NK-92 treated with Interleukin-12 subunit alpha and Interleukin-12 subunit beta, amount 100 ng/mL, for 24 hours (cell line): ENCODE measurements around the gene KRT13.

ENCODE experiments used
- DNase-seq: peaks from one replicate; lab custom pipeline; 2025; lab: John Stamatoyannopoulos, UW

The KRT13 gene

DNA sequence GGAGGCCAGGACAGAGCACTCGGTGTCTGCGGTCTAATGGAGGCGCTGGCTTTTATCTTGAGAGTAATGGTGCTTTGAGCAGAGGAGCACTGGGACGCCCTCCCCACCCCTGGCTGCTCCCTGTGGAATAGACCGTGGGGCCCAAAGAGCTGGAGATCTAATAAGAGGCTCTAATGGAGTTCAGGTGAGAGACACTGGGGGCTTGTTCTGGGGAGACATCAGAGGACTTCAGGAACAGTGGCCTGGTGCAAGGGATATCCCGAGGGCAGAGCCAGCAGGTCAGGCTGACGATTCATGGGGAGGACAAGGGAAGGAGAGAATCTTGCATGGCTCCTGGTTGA is 32.2 kb upstream of the KRT13 start:
- no peak for DNase-seq

- DNase-seq, result no peak
Measured at GRCh38 chr17:41536741-41537613, 31.6 kb upstream of the KRT13 start.

- DNase-seq, result no peak
Measured at GRCh38 chr17:41535764-41536481, 30.5 kb upstream of the KRT13 start.

DNA sequence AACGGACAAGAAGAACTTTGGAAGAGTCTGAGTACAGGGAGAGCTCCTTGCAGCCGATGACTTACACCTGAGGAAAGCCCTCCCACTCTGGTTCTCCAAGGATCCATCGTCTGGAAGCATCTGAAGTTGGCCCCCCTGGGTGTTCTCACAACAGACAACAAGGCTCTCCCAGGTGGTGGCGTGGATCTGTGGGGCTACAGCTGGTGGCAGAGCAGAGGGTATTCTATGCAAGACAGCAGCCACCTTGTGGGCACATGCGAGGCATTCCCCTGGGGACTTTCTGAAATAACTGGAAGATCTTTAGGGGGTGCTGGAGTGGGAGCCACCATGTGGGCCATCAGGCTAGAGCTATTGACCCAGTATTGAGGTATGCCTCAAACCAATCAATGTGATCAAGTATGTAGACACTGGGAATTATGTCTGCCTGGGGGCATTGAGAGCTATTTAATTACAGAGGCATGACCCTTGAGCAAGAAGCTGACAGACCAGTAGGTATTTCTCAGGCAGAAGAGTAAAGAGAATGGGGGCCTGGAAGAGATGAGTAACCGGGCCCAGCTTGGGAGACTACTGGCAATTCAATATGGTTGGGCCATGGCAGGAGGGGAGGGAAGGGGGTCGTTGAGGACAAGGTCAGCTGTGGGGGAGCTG is 29.6 kb upstream of the KRT13 start:
- DNase-seq, result no peak

- no peak for DNase-seq
Measured at GRCh38 chr17:41533613-41534012, 28.2 kb upstream of the KRT13 start.

GRCh38 chr17:41532947-41533570 is 27.6 kb upstream of the KRT13 start:
- no peak for DNase-seq

GRCh38 chr17:41531993-41532392 is 26.6 kb upstream of the KRT13 start:
- DNase-seq, result no peak

DNA sequence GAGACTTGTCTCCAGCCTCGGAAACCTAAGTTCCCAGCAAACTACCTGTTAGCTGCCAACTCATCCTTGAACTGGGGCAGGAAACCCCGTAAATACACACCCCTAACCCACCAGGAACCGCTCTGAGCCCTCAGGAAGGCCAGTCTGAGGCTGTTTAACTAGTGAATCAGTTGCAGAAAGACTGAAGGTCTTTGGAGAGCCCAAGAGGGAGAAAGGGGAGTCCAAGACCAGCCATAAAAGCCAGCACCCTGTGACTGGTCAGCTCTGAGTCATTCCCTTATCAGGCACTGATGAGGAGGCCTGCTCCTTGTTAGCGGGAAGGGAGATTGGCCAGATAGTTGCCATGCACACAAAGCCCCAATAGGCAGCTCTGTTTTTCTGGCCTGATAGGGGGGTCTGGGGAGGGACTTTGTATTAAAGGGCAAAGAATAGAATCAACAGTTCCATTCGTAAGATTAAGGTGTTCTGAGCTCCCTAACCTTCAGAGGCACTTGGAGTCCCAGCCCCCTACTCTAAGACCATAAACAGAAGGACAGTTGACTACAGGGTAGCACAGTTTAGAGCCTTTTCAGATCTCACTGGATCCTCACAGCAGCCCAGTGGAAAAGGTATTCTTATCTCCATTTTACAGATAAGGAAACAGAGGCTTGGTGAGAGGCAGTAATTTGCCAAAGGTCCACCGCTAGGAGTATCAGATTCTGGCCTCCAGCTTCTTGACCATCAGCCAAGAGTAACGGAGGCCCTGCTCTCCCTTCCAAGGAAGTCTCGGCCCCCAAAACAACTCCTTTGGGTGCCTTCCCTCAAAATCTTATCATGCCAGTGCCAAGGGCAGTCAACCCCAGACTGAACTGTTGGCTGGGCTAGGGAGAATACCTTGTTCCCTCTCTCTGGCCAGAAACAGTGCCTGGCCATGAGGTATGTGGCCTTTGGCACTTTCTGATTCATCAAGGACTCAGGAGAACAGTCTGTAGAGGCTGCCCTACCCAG is 24.9 kb upstream of the KRT13 start:
- no peak for DNase-seq

- no peak for DNase-seq
Measured at GRCh38 chr17:41529491-41529915, 24.1 kb upstream of the KRT13 start.

- no peak for DNase-seq
Measured at GRCh38 chr17:41528959-41529353, 23.5 kb upstream of the KRT13 start.

GRCh38 chr17:41527063-41528023 is 21.9 kb upstream of the KRT13 start:
- DNase-seq, result no peak

DNA sequence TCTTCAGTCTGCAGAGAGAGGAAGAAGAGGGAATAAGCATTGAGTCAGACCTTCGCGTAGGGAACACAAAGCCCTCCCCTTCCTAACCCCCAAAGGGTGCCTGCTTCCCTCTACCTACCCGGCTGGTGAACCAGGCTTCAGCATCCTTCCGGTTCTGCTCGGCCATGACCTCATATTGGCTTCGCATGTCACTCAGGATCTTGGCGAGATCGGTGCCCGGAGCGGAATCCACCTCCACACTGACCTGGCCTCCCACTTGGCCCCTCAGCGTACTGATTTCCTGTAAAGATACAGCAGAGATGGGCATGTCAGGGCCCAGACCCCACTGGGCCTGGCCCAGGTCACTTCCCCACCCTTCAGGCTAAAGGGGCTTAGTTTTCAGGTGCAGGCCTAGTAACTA is 18.8 kb upstream of the KRT13 start:
- DNase-seq, result no peak

- no peak for DNase-seq
Measured at GRCh38 chr17:41523787-41524186, 18.4 kb upstream of the KRT13 start.

- no peak for DNase-seq
Measured at GRCh38 chr17:41523225-41523593, 17.8 kb upstream of the KRT13 start.

- DNase-seq, result no peak
Measured at GRCh38 chr17:41522301-41523224, 17.2 kb upstream of the KRT13 start.

GRCh38 chr17:41521574-41522261 is 16.3 kb upstream of the KRT13 start:
- no peak for DNase-seq

DNA sequence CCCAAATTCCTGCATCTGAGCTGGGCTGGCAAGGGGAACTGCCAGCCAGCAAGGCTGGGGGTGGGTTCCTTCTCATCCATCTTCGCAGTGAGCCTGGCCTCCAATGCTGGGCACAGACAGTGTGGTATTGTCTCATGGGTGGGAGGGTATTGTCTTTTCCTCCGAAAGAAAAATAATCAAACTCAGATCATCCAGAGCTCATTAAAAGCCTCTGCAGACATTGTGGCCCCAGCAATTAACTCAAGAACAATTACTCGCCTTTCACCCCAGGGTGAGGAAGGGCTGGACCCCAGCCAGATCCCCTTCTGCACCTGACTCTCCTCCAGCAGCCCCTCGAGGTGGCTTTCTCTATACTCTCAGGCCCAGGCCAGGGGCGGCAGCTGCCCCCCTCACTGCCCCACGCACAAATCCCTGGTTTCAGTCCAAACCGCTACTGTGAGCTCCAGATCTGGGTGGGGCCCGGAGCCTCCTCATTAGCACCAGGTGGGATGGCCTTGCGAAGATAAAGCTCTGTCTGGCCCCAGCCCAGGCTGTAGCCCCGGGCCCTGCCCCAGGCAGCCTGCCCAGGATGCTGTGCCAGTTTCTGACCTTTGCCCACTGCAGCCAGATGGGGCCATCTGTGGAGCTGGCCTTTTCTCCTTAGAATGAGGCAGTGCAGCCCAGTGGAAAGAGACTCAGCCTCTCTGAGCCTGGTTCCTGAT is 15.6 kb upstream of the KRT13 start:
- no peak for DNase-seq
